ENCODE data around the gene BCL11A. TPM values are rescaled to one million over a fixed set of nuclear protein-coding genes. Genes with fewer than 3 reads are reported as not detected.

The BCL11A gene
- total RNA-seq, 1 experiment from 2014 or later: not detected

- no peak for DNase-seq (ENCODE audit: low read depth)
- in situ Hi-C loops (cut with HindIII; ENCODE audit: low pct_unique_long_range_greater_than_20kb, low sequenced_read_pairs): no loop called here
These were observed 90.2 kb downstream of the BCL11A start for GRCh38 chr2:60463249-60463648.

- no peak for DNase-seq (ENCODE audit: low read depth)
- in situ Hi-C loops (cut with HindIII; ENCODE audit: low pct_unique_long_range_greater_than_20kb, low sequenced_read_pairs): no loop called here
These were observed 91.9 kb downstream of the BCL11A start for GRCh38 chr2:60461421-60462108.

DNA sequence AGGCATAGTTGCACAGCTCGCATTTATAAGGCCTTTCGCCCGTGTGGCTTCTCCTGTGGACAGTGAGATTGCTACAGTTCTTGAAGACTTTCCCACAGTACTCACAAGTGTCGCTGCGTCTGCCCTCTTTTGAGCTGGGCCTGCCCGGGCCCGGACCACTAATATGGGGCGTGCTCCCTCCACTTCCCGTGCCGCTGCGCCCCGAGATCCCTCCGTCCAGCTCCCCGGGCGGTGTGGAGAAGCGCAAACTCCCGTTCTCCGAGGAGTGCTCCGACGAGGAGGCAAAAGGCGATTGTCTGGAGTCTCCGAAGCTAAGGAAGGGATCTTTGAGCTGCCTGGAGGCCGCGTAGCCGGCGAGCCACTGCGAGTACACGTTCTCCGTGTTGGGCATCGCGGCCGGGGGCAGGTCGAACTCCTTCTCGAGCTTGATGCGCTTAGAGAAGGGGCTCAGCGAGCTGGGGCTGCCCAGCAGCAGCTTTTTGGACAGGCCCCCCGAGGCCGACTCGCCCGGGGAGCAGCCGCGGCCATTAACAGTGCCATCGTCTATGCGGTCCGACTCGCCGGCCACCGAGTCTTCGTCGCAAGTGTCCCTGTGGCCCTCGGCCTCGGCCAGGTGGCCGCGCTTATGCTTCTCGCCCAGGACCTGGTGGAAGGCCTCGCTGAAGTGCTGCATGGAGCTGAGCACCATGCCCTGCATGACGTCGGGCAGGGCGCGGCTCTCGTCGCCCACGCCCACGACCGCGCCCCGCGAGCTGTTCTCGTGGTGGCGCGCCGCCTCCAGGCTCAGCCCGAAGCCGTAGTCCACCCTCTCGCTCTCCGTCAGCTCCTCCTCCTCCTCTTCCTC lies 92.7 kb downstream of the BCL11A start:
- in situ Hi-C loops (cut with HindIII; ENCODE audit: low pct_unique_long_range_greater_than_20kb, low sequenced_read_pairs): no loop called here
- DNase-seq (ENCODE audit: low read depth): no peak

- in situ Hi-C loops (cut with HindIII; ENCODE audit: low pct_unique_long_range_greater_than_20kb, low sequenced_read_pairs): no loop called here
These were observed 93.6 kb downstream of the BCL11A start for GRCh38 chr2:60459851-60460250.

DNA sequence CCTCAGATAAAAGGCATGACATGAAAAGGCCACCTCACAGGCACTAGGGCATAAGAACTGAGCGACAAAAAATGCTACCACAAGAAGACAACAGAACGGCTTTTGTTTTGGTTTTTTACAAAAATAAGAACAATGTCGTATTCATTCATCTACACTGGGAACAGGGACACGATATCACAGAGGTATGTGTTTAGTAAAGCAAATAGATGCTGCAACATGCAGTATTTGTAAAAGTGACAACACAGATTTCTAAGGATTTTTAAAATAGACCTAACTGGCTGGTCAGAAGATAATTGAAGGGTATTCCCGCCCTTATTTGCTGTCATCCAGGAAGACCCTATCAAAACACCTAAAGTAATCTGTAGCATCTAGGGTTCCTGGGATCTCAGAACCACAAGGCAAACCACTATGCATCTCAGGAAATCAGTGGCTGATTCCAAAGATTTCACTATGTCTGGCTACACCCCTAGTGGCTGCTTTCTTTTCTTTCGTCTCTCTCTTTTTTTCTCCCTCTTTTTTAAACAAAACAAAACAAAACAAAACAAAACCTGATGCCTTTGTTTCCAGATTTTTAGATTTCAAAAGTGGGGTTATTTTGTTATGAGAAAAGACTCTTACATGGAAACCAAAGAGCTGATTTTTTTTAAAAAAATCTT lies 97.2 kb downstream of the BCL11A start:
- in situ Hi-C loops (cut with HindIII; ENCODE audit: low pct_unique_long_range_greater_than_20kb, low sequenced_read_pairs): no loop called here
- no peak for DNase-seq (ENCODE audit: low read depth)

More at GRCh38 chr2:60459851-60460250, 93.6 kb downstream of the BCL11A start:
- no peak for DNase-seq (ENCODE audit: low read depth)

DNA sequence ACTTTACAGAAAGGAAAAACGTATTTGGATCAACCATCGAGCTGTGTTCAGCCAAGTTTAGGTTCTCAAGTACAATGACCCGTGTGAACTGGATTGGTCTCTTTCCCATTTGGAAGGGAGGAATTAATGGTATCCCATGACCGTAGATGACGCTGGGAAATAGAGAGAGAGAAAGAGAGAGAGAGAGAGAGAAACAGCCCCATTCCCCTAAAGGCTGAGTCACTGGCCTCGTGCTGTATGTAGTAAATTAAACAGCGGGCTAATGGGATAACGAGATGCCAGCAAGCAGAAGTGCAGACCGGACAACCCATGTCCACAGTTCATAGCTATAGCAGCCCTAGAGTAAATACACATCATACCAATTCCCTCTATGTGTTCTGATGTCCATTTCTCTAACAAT lies 99.6 kb downstream of the BCL11A start:
- in situ Hi-C loops (cut with HindIII; ENCODE audit: low pct_unique_long_range_greater_than_20kb, low sequenced_read_pairs): no loop called here
- DNase-seq (ENCODE audit: low read depth): no peak

DNA sequence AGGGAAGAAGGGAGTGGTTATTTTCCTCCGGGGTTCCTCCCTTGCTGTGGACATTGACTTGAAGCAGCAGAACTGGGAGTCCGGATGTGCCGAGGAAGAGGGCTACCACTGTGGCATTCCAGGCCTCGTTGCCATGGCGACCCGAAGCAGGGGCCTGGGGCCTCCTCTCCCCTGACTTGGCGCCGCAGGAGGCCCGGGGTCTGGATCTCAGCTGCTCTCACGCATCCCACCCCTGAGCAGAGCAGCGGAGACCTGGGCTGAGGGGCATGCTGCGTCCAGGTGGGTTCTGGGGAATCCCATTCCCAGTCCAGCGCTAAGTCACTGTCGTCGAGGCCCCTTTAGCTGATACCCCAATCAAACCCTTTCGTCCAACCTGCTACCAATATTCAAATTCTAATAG lies 100.2 kb downstream of the BCL11A start:
- no peak for DNase-seq (ENCODE audit: low read depth)
- in situ Hi-C loops (cut with HindIII; ENCODE audit: low pct_unique_long_range_greater_than_20kb, low sequenced_read_pairs): no loop called here

GRCh38 chr2:60450488-60450887 lies 103.0 kb downstream of the BCL11A start:
- in situ Hi-C loops (cut with HindIII; ENCODE audit: low pct_unique_long_range_greater_than_20kb, low sequenced_read_pairs): no loop called here
- DNase-seq (ENCODE audit: low read depth): no peak

GRCh38 chr2:60447943-60448342 lies 105.5 kb downstream of the BCL11A start:
- DNase-seq (ENCODE audit: low read depth): no peak
- in situ Hi-C loops (cut with HindIII; ENCODE audit: low pct_unique_long_range_greater_than_20kb, low sequenced_read_pairs): no loop called here

- DNase-seq (ENCODE audit: low read depth): no peak
These were observed 106.8 kb downstream of the BCL11A start for GRCh38 chr2:60446413-60447267.

DNA sequence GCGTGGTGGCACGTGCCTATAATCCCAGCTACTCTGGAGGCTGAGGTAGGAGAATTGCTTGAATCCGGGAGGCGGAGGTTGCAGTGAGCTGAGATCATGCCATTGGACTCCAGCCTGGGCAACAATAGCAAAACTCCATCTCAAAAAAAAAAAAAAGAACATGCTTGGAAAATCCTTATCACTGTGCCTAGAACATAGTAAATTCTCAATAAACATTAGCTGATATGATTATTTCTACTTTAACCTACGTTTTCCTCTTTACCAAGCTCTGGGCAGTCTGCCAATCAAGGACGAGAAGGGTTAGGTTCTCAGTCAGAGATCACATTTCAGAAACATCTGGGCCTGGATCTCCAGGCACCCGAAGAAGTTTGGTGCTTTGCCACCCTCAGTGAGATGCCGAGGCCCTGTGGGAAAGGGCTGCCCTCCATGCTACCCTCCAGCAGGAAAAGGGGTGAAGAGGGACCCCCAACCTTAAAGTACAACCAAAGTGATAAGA lies 107.7 kb downstream of the BCL11A start:
- in situ Hi-C loops (cut with HindIII; ENCODE audit: low pct_unique_long_range_greater_than_20kb, low sequenced_read_pairs): no loop called here
- DNase-seq (ENCODE audit: low read depth): no peak

More at GRCh38 chr2:60446413-60447267, 106.8 kb downstream of the BCL11A start:
- in situ Hi-C loops (cut with HindIII; ENCODE audit: low pct_unique_long_range_greater_than_20kb, low sequenced_read_pairs): no loop called here

DNA sequence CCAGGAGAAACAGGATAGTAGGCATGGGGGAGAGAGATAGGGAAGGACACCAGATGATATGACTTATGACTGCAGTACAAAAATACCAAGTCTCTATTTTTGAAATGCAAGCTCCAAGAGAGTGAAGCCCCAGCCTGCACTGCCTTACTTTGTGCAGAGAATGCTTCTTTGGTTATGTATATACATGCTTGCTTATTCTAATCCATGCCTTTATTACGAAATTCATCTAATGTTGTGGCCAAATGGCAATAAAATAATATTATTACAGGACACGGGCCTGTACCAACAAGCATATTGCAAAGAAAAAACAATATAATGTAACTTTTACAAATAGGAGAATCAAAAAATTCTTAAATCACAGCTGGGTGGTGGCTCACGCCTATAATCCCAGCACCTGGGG lies 110.8 kb downstream of the BCL11A start:
- in situ Hi-C loops (cut with HindIII; ENCODE audit: low pct_unique_long_range_greater_than_20kb, low sequenced_read_pairs): no loop called here
- DNase-seq (ENCODE audit: low read depth): no peak

DNA sequence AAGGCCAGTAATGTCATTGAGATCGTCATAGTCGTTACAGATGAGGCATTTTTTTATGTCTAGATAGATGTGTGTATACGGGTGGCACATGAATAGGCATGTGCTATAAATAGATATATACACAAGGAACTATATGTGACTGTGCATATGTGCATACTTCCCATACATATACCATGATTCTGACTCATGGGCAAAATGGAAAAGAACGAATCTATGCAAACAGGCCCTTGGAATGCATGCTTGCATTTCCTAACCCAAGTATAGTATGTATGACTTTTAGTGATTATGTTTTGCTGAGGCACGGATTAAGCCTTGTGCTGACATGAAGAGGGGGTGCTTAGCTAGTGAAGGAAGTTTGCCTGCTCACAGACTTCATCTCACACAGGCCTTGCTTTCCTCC lies 111.7 kb downstream of the BCL11A start:
- DNase-seq (ENCODE audit: low read depth): no peak
- in situ Hi-C loops (cut with HindIII; ENCODE audit: low pct_unique_long_range_greater_than_20kb, low sequenced_read_pairs): no loop called here

DNA sequence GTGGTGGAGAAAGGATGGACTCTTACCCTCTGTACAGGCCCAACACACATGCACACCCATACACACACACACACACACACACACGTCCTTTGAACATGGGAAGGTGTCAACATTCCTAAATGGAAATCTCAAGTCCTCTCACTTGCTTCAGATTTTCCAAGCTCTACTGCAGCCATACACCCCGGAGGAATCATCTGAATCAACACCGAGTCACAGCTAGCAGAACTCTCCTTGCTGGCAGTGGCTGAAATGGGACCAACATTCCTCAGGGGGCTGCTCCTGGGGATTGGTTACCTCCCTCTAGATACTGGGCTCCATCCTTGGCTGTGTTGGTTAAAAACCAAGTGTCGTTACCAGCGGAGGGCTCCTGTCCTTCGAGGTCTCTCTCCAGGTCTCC lies 112.7 kb downstream of the BCL11A start:
- in situ Hi-C loops (cut with HindIII; ENCODE audit: low pct_unique_long_range_greater_than_20kb, low sequenced_read_pairs): no loop called here

DNA sequence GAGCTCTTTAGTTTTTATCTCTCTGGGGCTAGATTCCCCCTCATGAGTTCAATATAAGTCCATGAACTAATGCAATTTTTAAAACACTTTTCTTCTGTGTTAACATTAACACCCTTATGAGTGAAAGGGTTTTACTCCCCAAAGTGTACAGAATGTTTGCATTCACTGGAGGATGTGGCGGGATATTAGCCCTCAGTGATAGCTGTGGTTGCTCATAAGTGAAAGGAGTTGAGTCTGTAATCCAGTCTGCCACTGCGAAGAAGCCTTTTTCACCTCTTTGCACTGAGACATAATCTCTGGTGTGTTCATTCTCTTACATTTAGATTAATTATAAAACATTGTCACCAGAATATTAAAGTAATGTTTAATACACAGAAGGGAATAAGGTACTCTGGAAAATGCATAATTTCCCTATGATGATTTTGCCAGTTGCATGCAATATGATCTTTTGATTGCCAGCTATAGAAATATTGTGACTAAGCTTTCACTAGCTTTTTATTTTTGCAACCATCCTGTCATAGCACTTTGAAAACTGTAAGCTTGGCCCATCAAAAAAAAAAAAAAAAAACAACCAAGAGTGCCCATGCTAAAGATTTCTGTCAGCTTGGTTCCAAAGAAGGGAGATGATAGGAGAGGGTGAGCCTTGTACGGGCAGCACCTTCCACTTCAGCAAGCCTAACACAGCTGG lies 113.2 kb downstream of the BCL11A start:
- in situ Hi-C loops (cut with HindIII; ENCODE audit: low pct_unique_long_range_greater_than_20kb, low sequenced_read_pairs): no loop called here
- no peak for DNase-seq (ENCODE audit: low read depth)

More for the DNA sequence above, 112.7 kb downstream of the BCL11A start:
- DNase-seq (ENCODE audit: low read depth): no peak

DNA sequence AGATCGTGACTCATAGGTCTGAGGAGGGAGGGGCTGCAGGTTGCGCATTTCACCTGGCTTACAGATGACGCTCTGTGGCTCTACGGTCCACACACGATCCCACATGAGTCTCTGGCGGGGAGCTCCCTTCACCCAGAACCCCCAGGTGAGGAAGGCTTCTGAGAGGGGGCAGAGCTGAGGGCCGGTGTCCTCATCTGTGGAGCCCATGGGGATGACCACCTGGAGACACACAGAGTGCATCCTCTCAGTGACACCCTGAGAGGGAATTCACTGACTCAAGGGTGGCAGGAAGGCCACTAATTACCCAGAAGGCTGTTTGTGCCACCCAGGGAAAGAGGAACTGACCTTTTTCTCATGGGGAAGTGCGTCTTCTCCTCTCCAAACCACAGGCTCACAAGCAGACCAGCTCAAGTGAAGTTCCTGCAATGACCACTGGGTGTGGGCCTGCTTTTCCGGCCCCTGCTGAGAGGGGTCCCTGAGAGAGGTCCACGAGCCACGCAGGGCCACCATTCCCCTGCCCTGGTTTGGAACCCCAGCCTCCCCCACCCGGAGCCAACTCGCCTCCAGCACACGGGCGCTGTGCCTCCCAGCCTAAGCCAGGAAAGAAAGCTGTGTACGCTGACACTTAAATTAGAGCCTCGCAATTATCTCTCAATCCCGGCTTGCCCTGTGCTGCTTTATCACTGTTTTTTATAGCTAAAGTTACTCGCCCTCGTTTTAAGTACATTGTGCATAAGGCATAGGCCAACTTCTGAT lies 114.1 kb downstream of the BCL11A start:
- no peak for DNase-seq (ENCODE audit: low read depth)
- in situ Hi-C loops (cut with HindIII; ENCODE audit: low pct_unique_long_range_greater_than_20kb, low sequenced_read_pairs): no loop called here

DNA sequence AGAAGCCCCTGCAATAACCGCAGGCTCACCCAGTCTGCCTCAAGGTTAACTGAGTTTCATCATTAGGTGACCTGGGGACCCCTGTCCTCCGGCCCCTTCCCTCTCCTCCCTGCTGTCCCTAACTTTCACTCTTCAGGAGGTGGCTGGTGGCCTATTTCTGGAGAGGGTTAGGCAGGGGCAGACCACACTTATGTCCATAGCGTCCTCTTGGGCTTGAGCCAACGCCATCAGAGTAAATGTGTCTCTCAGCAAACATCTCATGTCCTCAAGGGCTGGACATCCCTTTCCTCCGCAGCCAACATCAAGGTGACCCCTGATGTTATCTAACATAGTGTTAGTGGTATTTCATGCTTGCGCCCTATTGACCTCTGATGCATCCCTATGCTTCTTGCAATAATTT lies 114.8 kb downstream of the BCL11A start:
- DNase-seq (ENCODE audit: low read depth): no peak
- in situ Hi-C loops (cut with HindIII; ENCODE audit: low pct_unique_long_range_greater_than_20kb, low sequenced_read_pairs): no loop called here

All from Caki2 (cell line).